GM19238 (cell line): ENCODE results near the gene RPL39.
"Not testable (repeated sequence)": the region's sequence is repeated elsewhere in the genome, so short reads cannot be mapped to it uniquely, and the experiment has no call there.

ENCODE experiments used
- DNase-seq: peaks from one replicate; pipeline ENCODE4 v3.0.0; 2011; ENCODE audit warnings: low spot score; ENCODE audit not compliant: insufficient read length

The RPL39 gene

GRCh38 chrX:119763181-119763580, 28.2 kb downstream of the RPL39 start:
- no peak for DNase-seq

- no peak for DNase-seq
Measured at GRCh38 chrX:119762718-119763117, 28.7 kb downstream of the RPL39 start.

DNA sequence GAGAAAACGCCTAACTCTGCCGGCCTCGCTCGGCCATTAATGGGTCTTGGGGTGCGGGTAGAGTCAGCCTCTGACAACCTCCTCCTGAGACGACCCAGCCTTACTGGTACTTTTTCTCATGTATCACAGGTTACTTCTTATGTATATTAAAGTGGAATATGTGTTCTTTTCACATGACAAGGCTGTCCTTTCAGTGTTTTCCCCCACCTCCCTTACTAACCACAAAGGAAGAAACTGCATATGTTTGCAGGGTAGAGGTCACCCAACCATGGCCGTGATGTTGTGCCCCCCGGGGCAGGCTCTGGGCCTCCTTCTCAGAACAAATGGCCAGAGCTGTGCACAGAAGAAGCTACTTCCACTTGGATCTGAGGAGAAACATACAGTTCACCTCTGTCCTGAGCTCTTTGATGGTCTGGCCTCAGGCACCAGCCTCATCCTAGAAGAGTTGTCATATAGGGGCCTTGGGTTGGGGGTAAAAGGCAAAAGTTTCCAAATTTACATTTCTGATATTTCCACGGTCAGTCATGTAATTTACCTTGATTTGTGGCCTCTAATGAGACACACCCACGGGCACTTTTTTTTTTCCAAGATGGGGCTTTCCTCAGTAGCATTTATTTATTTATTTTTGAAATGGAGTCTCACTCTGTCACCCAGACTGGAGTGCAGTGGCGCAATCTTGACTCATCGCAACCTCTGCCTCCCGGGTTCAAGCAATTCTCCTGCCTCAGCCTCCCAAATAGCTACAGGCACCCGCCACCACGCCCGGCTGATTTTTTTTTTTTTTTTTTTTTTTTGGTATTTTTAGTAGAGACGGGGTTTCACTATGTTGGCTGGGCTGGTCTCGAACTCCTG, 31.2 kb downstream of the RPL39 start:
- no peak for DNase-seq

DNA sequence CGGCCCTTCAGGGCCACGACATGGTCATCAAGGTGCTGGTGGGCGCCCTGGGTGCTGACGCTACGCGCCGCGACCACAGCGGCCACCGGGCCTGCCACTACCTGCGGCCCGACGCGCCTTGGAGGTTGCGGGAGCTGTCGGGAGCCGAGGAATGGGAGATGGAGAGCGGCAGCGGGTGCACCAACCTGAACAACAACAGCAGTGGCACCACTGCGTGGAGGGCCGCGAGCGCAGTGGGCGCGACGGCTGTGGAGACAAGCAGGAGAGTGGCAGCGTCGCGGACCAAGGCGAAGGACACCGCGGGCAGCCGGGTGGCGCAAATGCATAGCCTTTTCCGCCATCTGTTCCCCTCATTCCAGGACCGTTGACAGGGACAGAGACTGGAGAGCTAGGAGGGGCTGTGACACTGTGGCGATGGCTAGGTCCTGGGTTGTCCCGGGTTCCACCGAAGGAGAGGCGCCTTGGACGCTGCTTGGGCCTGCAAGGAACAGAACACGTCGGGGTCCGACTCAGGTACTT, 32.1 kb downstream of the RPL39 start:
- DNase-seq: no peak

DNA sequence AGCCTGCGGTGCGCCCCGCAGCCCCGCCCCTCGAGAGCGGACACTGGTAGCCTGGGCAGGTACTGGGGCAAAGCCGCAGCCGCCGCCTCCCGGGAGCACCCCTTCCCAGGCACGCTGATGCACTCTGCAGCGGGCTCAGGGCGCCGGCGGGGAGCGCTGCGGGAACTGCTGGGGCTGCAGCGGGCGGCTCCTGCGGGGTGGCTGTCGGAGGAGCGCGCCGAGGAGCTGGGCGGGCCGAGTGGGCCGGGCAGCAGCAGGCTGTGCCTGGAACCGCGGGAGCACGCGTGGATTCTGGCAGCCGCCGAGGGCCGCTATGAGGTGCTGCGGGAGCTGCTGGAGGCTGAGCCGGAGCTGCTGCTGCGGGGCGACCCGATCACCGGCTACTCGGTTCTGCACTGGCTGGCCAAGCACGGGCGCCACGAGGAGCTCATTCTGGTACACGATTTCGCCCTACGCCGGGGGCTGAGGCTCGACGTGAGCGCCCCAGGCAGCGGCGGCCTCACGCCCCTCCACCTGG, 32.6 kb downstream of the RPL39 start:
- no peak for DNase-seq

DNA sequence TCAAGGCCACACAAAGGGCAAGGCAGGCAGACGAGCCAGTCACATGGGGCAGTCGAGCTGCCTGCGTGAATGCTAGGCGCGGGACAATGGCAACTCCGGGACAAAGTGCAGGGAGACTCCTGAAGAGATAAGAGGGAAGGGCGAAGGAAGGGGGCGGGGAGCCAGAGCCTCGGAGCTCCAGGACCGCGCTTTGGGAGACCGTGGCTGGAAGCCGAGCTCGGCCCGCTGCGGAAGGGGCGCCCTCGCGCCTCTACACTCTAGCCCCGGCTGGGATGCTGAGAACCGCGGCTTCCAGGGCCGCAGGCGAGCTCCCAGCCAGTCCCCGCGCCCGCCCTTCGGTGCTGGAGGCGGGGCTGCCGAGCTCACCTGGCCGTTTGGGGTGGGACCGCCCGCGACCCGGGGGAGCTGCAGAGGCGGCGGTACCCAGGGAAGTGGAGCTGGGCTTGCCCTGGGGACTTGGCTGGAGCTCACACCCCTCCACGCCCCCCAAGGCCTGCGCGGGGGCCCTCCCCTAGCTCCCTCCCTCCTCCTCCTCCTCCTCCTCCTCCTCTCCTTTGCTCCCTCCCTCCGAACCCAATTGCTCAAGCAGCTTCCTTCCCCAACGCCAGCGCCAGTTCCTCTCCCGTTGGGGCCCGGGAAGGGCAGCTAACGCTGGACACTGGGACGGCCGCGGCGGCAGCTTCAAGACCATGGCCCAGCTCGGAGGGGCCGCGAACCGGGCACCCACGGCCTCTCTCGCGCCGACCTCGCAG, 33.3 kb downstream of the RPL39 start, which contains the start of gene SOWAHD:
Gene SOWAHD, plus strand, starts transcription at position 610 of the 752 bp plus-strand sequence. Its CDS starts 80 bp downstream, at position 690.
- DNase-seq: no peak

- DNase-seq: no peak
Measured at GRCh38 chrX:119757646-119757978, 33.8 kb downstream of the RPL39 start.

DNA sequence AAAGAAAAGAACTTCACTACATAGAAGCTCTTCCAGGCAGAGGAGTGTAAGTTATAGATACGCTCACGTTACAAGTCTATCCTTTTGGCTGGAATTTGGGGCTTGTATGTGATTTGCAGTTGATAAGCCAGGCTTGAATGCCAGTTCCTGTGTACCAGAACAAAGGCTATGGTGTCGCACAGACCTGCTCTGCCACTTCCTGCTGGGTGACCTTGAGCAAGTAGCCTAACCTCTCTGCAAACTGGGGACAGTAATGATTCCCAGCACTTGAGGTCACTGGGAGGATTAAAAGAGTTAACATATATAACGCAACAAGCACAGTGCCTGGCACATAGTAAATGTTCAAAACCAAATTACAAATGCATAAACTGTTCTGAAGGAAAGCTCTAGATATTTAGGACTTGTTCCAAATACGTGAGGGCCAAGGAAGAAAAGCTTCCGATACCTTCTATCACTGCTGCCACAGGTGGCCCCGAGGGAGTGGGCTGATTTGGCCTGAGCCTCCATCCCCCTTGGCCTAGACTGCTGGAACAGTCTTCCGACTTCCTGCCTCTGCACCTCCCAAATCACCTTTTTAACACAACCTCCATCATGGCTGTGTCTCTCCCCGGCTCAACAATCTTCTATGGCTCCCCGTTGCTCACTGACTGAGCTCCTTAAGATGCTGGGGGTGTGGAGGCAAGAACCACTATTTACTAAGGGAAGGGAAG, 34.3 kb downstream of the RPL39 start:
- no peak for DNase-seq

DNA sequence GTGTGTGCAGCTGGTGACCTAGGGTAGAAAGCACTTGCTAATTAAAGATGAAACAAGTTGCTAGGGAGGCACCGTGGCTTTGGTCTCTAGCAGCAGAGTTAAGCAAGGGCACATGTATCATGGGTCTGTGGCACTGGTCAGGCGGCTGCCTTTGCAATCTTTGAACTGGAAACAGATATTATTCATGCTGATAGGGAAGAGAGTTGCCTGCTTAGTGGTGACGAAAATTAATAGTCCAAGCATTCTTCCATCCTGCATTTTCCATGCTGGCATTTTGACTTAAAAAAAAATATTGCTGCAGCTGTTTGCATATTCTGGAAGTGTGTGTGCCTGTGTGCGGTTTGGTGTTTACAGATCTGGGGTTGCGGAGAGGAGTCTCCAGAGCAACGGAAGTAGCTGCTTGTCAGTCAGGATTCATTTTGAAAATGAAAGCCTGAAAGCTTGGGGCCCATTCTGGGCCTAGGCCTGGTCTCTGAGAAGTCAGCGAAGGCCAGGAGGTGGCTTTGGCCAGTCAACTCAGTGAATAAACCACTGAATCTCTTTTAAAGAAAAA, 35.4 kb downstream of the RPL39 start:
- peak; percentile 73 for DNase-seq

DNA sequence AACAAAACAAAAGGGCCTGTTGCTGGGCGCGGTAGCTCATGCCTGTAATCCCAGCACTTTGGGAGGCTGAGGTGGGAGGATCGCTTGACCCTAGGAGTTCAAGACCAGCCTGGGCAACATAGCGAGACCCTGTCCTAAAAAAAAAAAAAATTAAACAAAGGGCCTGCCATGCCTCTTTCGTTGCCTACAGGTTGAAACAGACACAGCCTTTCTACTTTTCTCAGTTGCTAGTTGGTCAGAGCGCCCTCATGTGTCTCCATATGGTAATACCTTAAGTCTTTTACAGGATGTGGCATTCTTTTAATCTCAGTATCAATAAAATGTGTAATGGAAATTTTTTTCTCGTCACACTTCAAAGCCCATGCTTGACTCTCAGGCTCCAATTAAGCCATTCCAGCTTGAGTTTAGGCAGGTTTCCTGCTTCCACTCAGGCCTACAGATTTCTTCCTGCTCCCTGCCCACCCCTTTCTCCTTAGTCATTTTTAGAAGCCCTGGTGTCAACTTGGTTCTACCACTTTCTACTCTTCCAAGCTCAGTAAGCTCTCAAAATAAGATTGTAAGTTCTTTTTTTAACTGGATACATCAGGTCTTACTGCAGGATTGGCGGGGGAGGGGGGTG, 37.7 kb downstream of the RPL39 start:
- DNase-seq: no peak

DNA sequence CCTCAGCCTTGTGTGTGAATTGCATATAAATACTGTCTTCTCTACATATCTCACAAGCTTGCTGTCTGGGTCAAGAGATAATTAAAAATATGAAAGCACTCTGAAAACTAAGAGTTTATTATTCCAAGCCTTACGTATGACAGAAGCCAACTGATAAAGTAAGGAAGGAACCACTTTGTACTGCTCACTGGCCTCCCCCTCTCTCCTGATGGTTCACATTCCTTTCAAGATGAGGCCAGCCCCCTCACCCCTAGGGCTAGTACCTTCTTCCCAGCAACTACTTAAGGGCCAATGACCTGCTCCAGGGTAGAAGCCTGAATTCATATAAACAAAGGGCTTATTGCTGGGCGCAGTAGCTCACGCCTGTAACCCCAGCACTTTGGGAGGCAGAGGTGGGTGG, 38.4 kb downstream of the RPL39 start:
- DNase-seq: no peak

DNA sequence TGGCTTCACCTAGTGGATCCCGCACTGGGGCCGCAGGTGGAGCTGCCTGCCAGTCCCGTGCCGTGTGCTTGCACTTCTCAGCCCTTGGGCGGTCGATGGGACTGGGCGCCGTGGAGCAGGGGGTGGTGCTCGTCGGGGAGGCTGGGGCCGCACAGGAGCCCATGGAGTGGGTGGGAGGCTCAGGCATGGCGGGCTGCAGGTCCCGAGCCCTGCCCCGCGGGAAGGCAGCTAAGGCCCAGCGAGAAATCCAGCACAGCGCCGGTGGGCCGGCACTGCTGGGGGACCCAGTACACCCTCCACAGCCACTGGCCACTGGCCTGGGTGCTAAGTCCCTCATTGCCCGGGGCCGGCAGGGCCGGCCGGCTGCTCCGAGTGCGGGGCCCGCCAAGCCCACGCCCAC, 40.7 kb downstream of the RPL39 start:
- DNase-seq: not testable (repeated sequence)

DNA sequence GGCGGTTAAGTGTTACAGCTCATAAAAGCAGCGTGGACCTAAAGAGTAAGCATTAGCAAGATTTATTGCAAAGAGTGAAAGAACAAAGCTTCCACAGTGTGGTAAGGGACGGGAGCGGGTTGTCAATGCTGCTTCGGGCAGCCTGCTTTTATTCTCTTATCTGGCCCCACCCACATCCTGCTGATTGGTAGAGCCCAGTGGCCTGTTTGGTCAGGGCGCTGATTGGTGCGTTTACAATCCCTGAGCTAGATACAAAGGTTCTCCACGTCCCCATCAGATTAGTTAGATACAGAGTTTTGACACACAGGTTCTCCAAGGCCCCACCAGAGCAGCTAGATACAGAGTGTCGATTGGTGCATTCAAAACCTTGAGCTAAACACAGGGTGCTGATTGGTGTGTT, 41.3 kb downstream of the RPL39 start:
- not testable (repeated sequence) for DNase-seq

DNA sequence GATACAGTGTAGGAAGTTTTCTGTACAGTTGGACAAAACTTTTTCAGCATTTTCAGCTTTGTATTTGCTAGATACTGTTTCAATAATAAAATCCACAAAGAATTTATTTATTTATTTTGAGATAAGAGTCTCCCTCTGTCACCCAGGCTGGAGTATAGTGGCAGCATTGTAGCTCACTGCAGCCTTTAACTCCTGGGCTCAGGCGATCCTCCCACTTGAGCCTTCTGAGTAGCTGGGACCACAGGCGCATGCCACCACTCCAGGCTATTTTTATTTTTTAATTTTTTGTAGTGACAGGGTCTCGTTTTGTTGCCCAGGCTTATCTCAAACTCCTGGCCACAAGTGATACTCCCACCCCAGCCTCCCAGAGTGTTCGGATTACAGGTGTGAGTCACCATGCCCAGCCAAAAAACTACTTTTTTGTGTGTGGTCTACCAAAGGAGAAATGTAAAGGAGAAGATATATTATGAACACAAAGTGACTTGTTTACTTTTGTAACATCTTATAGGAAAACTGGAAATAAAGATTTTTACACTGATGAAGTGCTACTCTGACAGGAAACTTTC, 46.1 kb downstream of the RPL39 start:
- no peak for DNase-seq

DNA sequence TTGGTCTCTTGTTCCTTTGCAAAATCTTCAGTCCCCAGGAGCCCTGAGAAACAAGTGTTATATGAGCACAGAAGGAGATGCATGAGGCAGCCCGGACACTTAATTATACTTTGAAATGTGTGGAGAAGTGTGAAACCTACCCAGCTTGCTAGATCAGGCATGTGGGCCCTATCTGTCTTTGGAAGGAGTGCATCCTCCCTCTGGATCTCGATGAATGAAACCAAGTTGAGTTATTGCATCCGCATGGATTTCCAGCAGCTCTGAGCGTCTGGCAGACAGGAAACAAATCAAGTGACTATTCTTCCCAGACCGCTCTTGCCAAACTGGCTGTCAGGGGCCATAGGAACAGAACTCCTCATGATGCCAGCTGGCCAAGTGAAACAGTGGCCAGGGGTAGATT, 52.7 kb downstream of the RPL39 start:
- no peak for DNase-seq
